K562 (cell line): ENCODE results near the gene HAUS1. TPM values are rescaled to one million over a fixed set of nuclear protein-coding genes. Genes with fewer than 3 reads are reported as not detected.

Source experiments
- ATF1 ChIP-seq, 2 experiments: fragments of 450-650 bp in 1 of 2; IDR thresholded peaks; 2 replicates each; pipeline ENCODE4 v1.6.1; 2016; ENCODE audit warnings: missing compliant biosample characterization in 1 of 2, missing genetic modification characterization in 1 of 2
- CC2D1A ChIP-seq: fragments of 450-650 bp; IDR thresholded peaks from 2 replicates; pipeline ENCODE4 v1.6.1; 2017; ENCODE audit warnings: mild to moderate bottlenecking
- CREB3 ChIP-seq: fragments of 450-650 bp; conservative IDR thresholded peaks from 2 replicates; pipeline ENCODE4 v1.6.1; 2016; ENCODE audit warnings: missing genetic modification characterization, low read depth, mild to moderate bottlenecking, missing compliant biosample characterization, moderate library complexity
- ETV5 ChIP-seq: sonication (generic); formaldehyde crosslinking; IDR thresholded peaks from 2 replicates; pipeline ENCODE4 v1.4.0; 2020; ENCODE audit warnings: low read depth, mild to moderate bottlenecking, missing genetic modification reagents
- FOXK2 ChIP-seq, 2 experiments: fragments of 450-650 bp; IDR thresholded peaks in 1 of 2; conservative IDR thresholded peaks in 1 of 2; 2 replicates each; pipeline ENCODE4 v1.6.1; 2016; ENCODE audit warnings: low read depth in 2 of 2, mild to moderate bottlenecking in 1 of 2
- HINFP ChIP-seq: fragments of 450-650 bp; conservative IDR thresholded peaks from 2 replicates; pipeline ENCODE4 v1.6.1; 2016; ENCODE audit warnings: missing genetic modification characterization, low read depth, mild to moderate bottlenecking, control low read depth, missing compliant biosample characterization
- HMG20B ChIP-seq: fragments of 250-450 bp; sonication (Bioruptor Pico); IDR thresholded peaks from 2 replicates; pipeline ENCODE4 v1.5.0; 2021; ENCODE audit warnings: mild to moderate bottlenecking
- ID3 ChIP-seq, 2 experiments: fragments of 250-450 bp in 1 of 2; fragments of 450-650 bp in 1 of 2; sonication (Bioruptor Pico) in 1 of 2; IDR thresholded peaks; 2 replicates each; pipeline versions ENCODE4 v1.6.1 to v1.8.0; 2016 to 2021; ENCODE audit warnings: mild to moderate bottlenecking in 2 of 2, moderate library complexity in 2 of 2, missing compliant biosample characterization in 1 of 2, missing genetic modification characterization in 1 of 2
- KHSRP ChIP-seq: fragments of 450-650 bp; IDR thresholded peaks from 2 replicates; pipeline ENCODE4 v1.6.1; 2017
- MBD2 ChIP-seq: sonication (generic); IDR thresholded peaks from 2 replicates; pipeline ENCODE4 v1.6.1; 2016; ENCODE audit warnings: low read depth, borderline replicate concordance
- MTA3 ChIP-seq: fragments of 450-650 bp; formaldehyde crosslinking; IDR thresholded peaks from 2 replicates; pipeline ENCODE4 v1.6.1; 2017; ENCODE audit warnings: mild to moderate bottlenecking, borderline replicate concordance
- PHB2 ChIP-seq: fragments of 450-650 bp; IDR thresholded peaks from 2 replicates; pipeline ENCODE4 v1.6.1; 2017; ENCODE audit warnings: low read depth
- SRSF1 ChIP-seq: fragments of 200-400 bp; formaldehyde crosslinking; IDR thresholded peaks from 2 replicates; pipeline ENCODE4 v1.6.1; 2017; ENCODE audit warnings: mild to moderate bottlenecking, low read depth, low read length, moderate library complexity
- ZBTB9 ChIP-seq: fragments of 450-650 bp; formaldehyde crosslinking; IDR thresholded peaks from 2 replicates; pipeline ENCODE4 v1.4.0; 2020; ENCODE audit warnings: mild to moderate bottlenecking, moderate library complexity
- ZEB2 ChIP-seq: fragments of 450-650 bp; IDR thresholded peaks from 2 replicates; pipeline ENCODE4 v1.6.1; 2016
- ZHX1 ChIP-seq: fragments of 150-350 bp; conservative IDR thresholded peaks from 2 replicates; pipeline ENCODE4 v1.6.1; 2014; ENCODE audit warnings: low read length
- ZNF24 ChIP-seq: fragments of 450-650 bp; IDR thresholded peaks from 2 replicates; pipeline ENCODE4 v1.6.1; 2016
- ZNF830 ChIP-seq: fragments of 250-450 bp; sonication (Bioruptor Pico); IDR thresholded peaks from 2 replicates; pipeline ENCODE4 v1.5.0; 2021; ENCODE audit warnings: mild to moderate bottlenecking
- polyA plus RNA-seq, 8 experiments: library from polyadenylated mRNA; depleted of rRNA in 4 of 8; stranded (reverse) in 5 of 8; unstranded in 3 of 8; fragments of >200 nt; fragmentation: Nextera tagmentation in 2 of 8; fragmentation: Illumina TruSeq in 1 of 8; extraction: Ambion mirVana in 2 of 8; extraction: Trizol in 1 of 8; gene quantifications; 2 replicates each; pipeline versions ENCODE4 v1.2.1 to v1.2.3, GENCODE V29; 2011 to 2014; ENCODE audit warnings: inconsistent platforms in 1 of 8, missing spikeins in 1 of 8
- total RNA-seq, 7 experiments: library from RNA; depleted of rRNA in 6 of 7; stranded (reverse); fragments of >200 nt in 6 of 7; fragmentation: Illumina TruSeq in 2 of 7; extraction: Trizol in 2 of 7; gene quantifications; 2 replicates each; pipeline versions ENCODE4 v1.2.1 to v1.2.3, GENCODE V29; 2011 to 2021; ENCODE audit warnings: low replicate concordance in 1 of 7
- TF ChIP-seq, protein P1 (sequence below), 2 experiments: fragments of 200-800 bp in 1 of 2; sonication (Bioruptor generic) in 1 of 2; sonication (generic) in 1 of 2; formaldehyde crosslinking in 1 of 2; IDR thresholded peaks in 1 of 2; conservative IDR thresholded peaks in 1 of 2; 2 replicates each; pipeline versions ENCODE4 v1.5.0 to v1.6.1; 2016 to 2020; ENCODE audit warnings: missing compliant biosample characterization in 1 of 2, missing genetic modification characterization in 1 of 2, missing genetic modification reagents in 1 of 2

Gene HAUS1
- total and polyA plus RNA-seq, 9 of the 15 experiments (the other 6 are each of a cell fraction or from before 2014, with no cell fraction given) = 45.6 to 135 (median 76.3) TPM

DNA sequence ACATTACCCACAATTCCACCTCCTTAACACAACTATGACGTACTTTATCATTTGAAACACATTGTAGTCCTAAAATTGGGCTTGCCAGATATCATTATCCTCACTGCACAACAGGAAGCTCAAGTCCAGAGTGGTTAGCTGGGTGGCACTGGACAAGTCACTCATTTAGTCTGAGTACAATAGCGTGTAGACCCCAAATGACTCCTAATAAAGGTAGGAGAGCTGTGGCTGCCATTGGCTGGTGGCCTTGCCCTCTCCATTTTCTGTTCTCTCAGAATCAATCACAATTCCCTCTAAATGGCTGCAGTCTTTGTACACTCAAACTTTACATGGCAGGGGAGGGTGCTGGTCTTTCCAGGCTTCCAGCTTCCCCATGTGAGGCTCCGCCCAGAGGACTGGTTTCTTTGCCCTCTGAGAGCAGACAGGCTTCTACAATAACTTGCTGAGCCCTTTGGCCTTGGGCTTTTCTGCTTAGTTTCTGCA lies 43.8 kb upstream of the HAUS1 start (continued):
- TF ChIP-seq ZNF830 (CRISPR knock-in tag) (no peak), ZBTB9 (no peak), CREB3 (tag) (0 out of 2 replicates have a peak, but pooled peaks have one; percentile 34), FOXK2 (conservative IDR thresholded peaks at IDR 0.05 in 1 of 2, IDR thresholded peaks at IDR 0.05 in 1 of 2; ENCODE audit: low read depth in 2 of 2) (0 out of 4 replicates have a peak, but pooled peaks of 1 of the 2 experiments have one; percentile 13), ZNF24 (no peak), ETV5 (peak; percentile 54; the same call in 1 of the 2 replicates), MTA3 (no peak), ATF1 (CRISPR knock-in tag; IDR thresholded peaks at IDR 0.05) (no peak), ATF1 (tag; IDR thresholded peaks at IDR 0.05) (peak; percentile 82), HINFP (tag) (no peak), ZEB2 (0 out of 2 replicates have a peak, but pooled peaks have one; percentile 15), PHB2 (peak; percentile 49; the same call in 1 of the 2 replicates), HMG20B (no peak), KHSRP (0 out of 2 replicates have a peak, but pooled peaks have one; percentile 39), MBD2 (0 out of 2 replicates have a peak, but pooled peaks have one; percentile 30), ZHX1 (no peak), CC2D1A (peak; percentile 67; the same call in 1 of the 2 replicates), SRSF1 (no peak), ID3 (CRISPR knock-in tag; IDR thresholded peaks at IDR 0.05) (no peak), ID3 (tag; IDR thresholded peaks at IDR 0.05) (peak; percentile 39; the same call in 1 of the 2 replicates)
- TF ChIP-seq, protein P1, sequence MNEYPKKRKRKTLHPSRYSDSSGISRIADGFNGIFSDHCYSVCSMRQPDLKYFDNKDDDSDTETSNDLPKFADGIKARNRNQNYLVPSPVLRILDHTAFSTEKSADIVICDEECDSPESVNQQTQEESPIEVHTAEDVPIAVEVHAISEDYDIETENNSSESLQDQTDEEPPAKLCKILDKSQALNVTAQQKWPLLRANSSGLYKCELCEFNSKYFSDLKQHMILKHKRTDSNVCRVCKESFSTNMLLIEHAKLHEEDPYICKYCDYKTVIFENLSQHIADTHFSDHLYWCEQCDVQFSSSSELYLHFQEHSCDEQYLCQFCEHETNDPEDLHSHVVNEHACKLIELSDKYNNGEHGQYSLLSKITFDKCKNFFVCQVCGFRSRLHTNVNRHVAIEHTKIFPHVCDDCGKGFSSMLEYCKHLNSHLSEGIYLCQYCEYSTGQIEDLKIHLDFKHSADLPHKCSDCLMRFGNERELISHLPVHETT (CRISPR knock-in tag; conservative IDR thresholded peaks at IDR 0.05 in 1 of 2, IDR thresholded peaks at IDR 0.05 in 1 of 2) = 0 out of 4 replicates have a peak, but pooled peaks of 1 of the 2 experiments have one; percentile 49
